ENCODE results near the gene CCSER2.
"Not testable (repeated sequence)": the region's sequence is repeated elsewhere in the genome, so short reads cannot be mapped to it uniquely, and the experiment has no call there.

CCSER2 gene

GRCh38 chr10:84447701-84448400 is 119.5 kb downstream of the CCSER2 start:
- H3K4me3 ChIP-seq (ENCODE audit: control insufficient read depth, low read depth, low read length): no peak overlapping the region
- no peak for TF ChIP-seq CTCF (IDR thresholded peaks at IDR 0.05; ENCODE audit: control insufficient read depth, insufficient read depth, low read depth, low read length, missing control alignments)
- no peak for DNase-seq (ENCODE audit: low read depth)

GRCh38 chr10:84449351-84449750 is 121.0 kb downstream of the CCSER2 start:
- not testable (repeated sequence) for DNase-seq (ENCODE audit: low read depth); H3K4me3 ChIP-seq (ENCODE audit: control insufficient read depth, low read depth, low read length)

- DNase-seq (ENCODE audit: low read depth): no peak
- no peak for TF ChIP-seq CTCF (IDR thresholded peaks at IDR 0.05; ENCODE audit: control insufficient read depth, insufficient read depth, low read depth, low read length, missing control alignments)
- no peak overlapping the region for H3K4me3 ChIP-seq (ENCODE audit: control insufficient read depth, low read depth, low read length)
Observed at GRCh38 chr10:84452003-84452402, 123.6 kb downstream of the CCSER2 start.

- TF ChIP-seq CTCF (IDR thresholded peaks at IDR 0.05; ENCODE audit: control insufficient read depth, insufficient read depth, low read depth, low read length, missing control alignments): no peak
- DNase-seq (ENCODE audit: low read depth): no peak
- H3K4me3 ChIP-seq (ENCODE audit: control insufficient read depth, low read depth, low read length): no peak overlapping the region
Observed at GRCh38 chr10:84453303-84453702, 124.9 kb downstream of the CCSER2 start.

DNA sequence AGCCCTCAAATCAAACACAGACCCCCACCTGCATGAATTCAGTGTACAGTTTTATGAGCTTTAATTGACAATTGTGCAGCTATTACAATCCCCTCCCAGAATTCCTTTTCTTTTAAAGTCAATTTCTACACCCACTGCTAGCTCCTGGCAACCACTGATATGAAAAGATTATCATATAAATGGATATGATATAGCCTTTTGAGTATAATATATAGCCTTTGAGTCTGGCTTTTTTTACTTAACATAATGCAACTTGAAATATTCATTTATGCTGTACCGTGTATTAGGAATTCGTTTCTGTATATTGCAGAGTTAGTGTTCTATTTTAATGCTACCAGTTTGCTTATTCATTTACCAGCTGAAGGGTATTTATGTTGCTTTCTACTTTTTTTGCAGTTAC is 127.7 kb downstream of the CCSER2 start:
- H3K4me3 ChIP-seq (ENCODE audit: control insufficient read depth, low read depth, low read length): no peak overlapping the region
- no peak for DNase-seq (ENCODE audit: low read depth)
- TF ChIP-seq CTCF (IDR thresholded peaks at IDR 0.05; ENCODE audit: control insufficient read depth, insufficient read depth, low read depth, low read length, missing control alignments): no peak

- no peak for DNase-seq (ENCODE audit: low read depth)
- TF ChIP-seq CTCF (IDR thresholded peaks at IDR 0.05; ENCODE audit: control insufficient read depth, insufficient read depth, low read depth, low read length, missing control alignments): no peak
Observed at GRCh38 chr10:84460520-84460919, 132.1 kb downstream of the CCSER2 start.

DNA sequence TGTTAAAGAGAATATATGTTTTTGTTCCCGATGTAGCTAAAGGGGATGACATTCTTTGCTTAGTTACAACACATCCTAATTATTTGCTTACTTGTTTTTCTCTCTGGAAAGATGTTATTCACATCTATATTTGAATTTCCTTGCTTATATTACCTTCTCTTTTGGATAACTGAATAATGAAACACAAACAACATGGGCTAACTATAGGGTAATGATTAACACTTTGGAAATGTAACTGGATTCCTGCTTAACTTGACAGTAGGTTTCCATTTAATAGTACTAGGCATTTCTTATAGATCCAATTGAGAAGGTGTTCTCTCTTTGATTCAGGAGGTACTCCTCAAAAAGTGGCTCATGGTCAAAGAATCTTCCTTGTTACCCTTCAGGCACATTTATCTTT is 141.1 kb downstream of the CCSER2 start:
- no peak for DNase-seq (ENCODE audit: low read depth)
- H3K4me3 ChIP-seq (ENCODE audit: control insufficient read depth, low read depth, low read length): no peak overlapping the region
- TF ChIP-seq CTCF (IDR thresholded peaks at IDR 0.05; ENCODE audit: control insufficient read depth, insufficient read depth, low read depth, low read length, missing control alignments): no peak

More at GRCh38 chr10:84460520-84460919, 132.1 kb downstream of the CCSER2 start:
- H3K4me3 ChIP-seq (ENCODE audit: control insufficient read depth, low read depth, low read length): no peak overlapping the region
